ENCODE data around the gene DOCK1. TPM values are rescaled to one million over a fixed set of nuclear protein-coding genes. Genes with fewer than 3 reads are reported as not detected.

The DOCK1 gene
- polyA plus RNA-seq, 3 donors: 67.2 to 68.8 (median 67.9) TPM

- no peak for DNase-seq (ENCODE audit: low read depth in 3 of 3, low spot score in 2 of 3)
Measured at GRCh38 chr10:127406018-127406550, 500.9 kb downstream of the DOCK1 start.

GRCh38 chr10:127407551-127407950 lies 502.3 kb downstream of the DOCK1 start:
- no peak for DNase-seq (ENCODE audit: low read depth in 3 of 3, low spot score in 2 of 3)

- DNase-seq (ENCODE audit: low read depth in 3 of 3, low spot score in 2 of 3): no peak
Measured at GRCh38 chr10:127408112-127408710, 503.0 kb downstream of the DOCK1 start.

- no peak for DNase-seq (ENCODE audit: low read depth in 3 of 3, low spot score in 2 of 3)
Measured at GRCh38 chr10:127408733-127409132, 503.5 kb downstream of the DOCK1 start.

- DNase-seq (ENCODE audit: low read depth in 3 of 3, low spot score in 2 of 3): no peak
Measured at GRCh38 chr10:127410030-127410429, 504.8 kb downstream of the DOCK1 start.

GRCh38 chr10:127411062-127411461 lies 505.8 kb downstream of the DOCK1 start:
- DNase-seq (ENCODE audit: low read depth in 3 of 3, low spot score in 2 of 3): no peak

- DNase-seq (ENCODE audit: low read depth in 3 of 3, low spot score in 2 of 3): no peak
Measured at GRCh38 chr10:127413326-127413725, 508.1 kb downstream of the DOCK1 start.

- no peak for DNase-seq (ENCODE audit: low read depth in 3 of 3, low spot score in 2 of 3)
Measured at GRCh38 chr10:127414024-127414423, 508.8 kb downstream of the DOCK1 start.

- no peak for DNase-seq (ENCODE audit: low read depth in 3 of 3, low spot score in 2 of 3)
Measured at GRCh38 chr10:127415116-127415515, 509.9 kb downstream of the DOCK1 start.

GRCh38 chr10:127415901-127416581 lies 510.8 kb downstream of the DOCK1 start:
- no peak for DNase-seq (ENCODE audit: low read depth in 3 of 3, low spot score in 2 of 3)

- DNase-seq (ENCODE audit: low read depth in 3 of 3, low spot score in 2 of 3): no peak
Measured at GRCh38 chr10:127417031-127417430, 511.8 kb downstream of the DOCK1 start.

- DNase-seq (ENCODE audit: low read depth in 3 of 3, low spot score in 2 of 3): no peak
Measured at GRCh38 chr10:127417686-127418401, 512.6 kb downstream of the DOCK1 start.

GRCh38 chr10:127418536-127419168 lies 513.4 kb downstream of the DOCK1 start:
- DNase-seq (ENCODE audit: low read depth in 3 of 3, low spot score in 2 of 3): no peak

GRCh38 chr10:127420138-127420684 lies 515.0 kb downstream of the DOCK1 start:
- no peak for DNase-seq (ENCODE audit: low read depth in 3 of 3, low spot score in 2 of 3)

- no peak for DNase-seq (ENCODE audit: low read depth in 3 of 3, low spot score in 2 of 3)
Measured at GRCh38 chr10:127423218-127423915, 518.1 kb downstream of the DOCK1 start.

GRCh38 chr10:127424594-127425264 lies 519.5 kb downstream of the DOCK1 start:
- DNase-seq (ENCODE audit: low read depth in 3 of 3, low spot score in 2 of 3): no peak

GRCh38 chr10:127426746-127427145 lies 521.5 kb downstream of the DOCK1 start:
- DNase-seq (ENCODE audit: low read depth in 3 of 3, low spot score in 2 of 3): no peak

- no peak for DNase-seq (ENCODE audit: low read depth in 3 of 3, low spot score in 2 of 3)
Measured at GRCh38 chr10:127427926-127428325, 522.7 kb downstream of the DOCK1 start.

GRCh38 chr10:127428385-127428980 lies 523.3 kb downstream of the DOCK1 start:
- DNase-seq (ENCODE audit: low read depth in 3 of 3, low spot score in 2 of 3): no peak

All from right renal cortex interstitium (tissue), 3 donors.